ENCODE results near the gene GRAMD2A. TPM values are rescaled to one million over a fixed set of nuclear protein-coding genes. Genes with fewer than 3 reads are reported as not detected.

The GRAMD2A gene
- total RNA-seq, 4 donors from 2014 or later = 0.67 to 4.1 TPM; not detected in 2

- no peak for DNase-seq
- no peak overlapping the region for H3K27ac ChIP-seq
- intact Hi-C loops (cut with DNase I; ENCODE audit: low total_unique reads) = no loop called here
These were observed 61.2 kb downstream of the GRAMD2A start for GRCh38 chr15:72136170-72137051.

GRCh38 chr15:72135719-72136118 is 61.9 kb downstream of the GRAMD2A start:
- intact Hi-C loops (cut with DNase I; ENCODE audit: low total_unique reads) = no loop called here
- H3K27ac ChIP-seq = no peak overlapping the region
- H3K27me3 ChIP-seq = no peaks in the 10 kb centered on the region
- no peaks in the 10 kb centered on the region for H3K36me3 ChIP-seq
- no peak for DNase-seq
- no peak for TF ChIP-seq CTCF (IDR thresholded peaks at IDR 0.05)
- no peak for TF ChIP-seq POLR2A (IDR thresholded peaks at IDR 0.05)
- no peaks in the 10 kb centered on the region for H3K9me3 ChIP-seq
- no peak overlapping the region for H3K4me3 ChIP-seq
- no peaks in the 10 kb centered on the region for H3K4me1 ChIP-seq

More at GRCh38 chr15:72136170-72137051, 61.2 kb downstream of the GRAMD2A start:
- TF ChIP-seq POLR2A (IDR thresholded peaks at IDR 0.05) (no peak), CTCF (IDR thresholded peaks at IDR 0.05) (no peak)
- H3K4me3 ChIP-seq = no peak overlapping the region
- no peaks in the 10 kb centered on the region for H3K9me3 ChIP-seq
- H3K36me3 ChIP-seq = no peaks in the 10 kb centered on the region
- no peaks in the 10 kb centered on the region for H3K4me1 ChIP-seq
- no peaks in the 10 kb centered on the region for H3K27me3 ChIP-seq

- no peak overlapping the region for H3K4me3 ChIP-seq
- no peaks in the 10 kb centered on the region for H3K4me1 ChIP-seq
- H3K27me3 ChIP-seq = no peaks in the 10 kb centered on the region
- no peaks in the 10 kb centered on the region for H3K36me3 ChIP-seq
- TF ChIP-seq POLR2A (IDR thresholded peaks at IDR 0.05) (no peak), CTCF (IDR thresholded peaks at IDR 0.05) (no peak)
- intact Hi-C loops (cut with DNase I; ENCODE audit: low total_unique reads) = no loop called here
- H3K9me3 ChIP-seq = no peaks in the 10 kb centered on the region
- no peak for DNase-seq
- H3K27ac ChIP-seq = no peak overlapping the region
These were observed 64.4 kb downstream of the GRAMD2A start for GRCh38 chr15:72133211-72133610.

- Histone ChIP-seq H3K36me3 (no peaks in the 10 kb centered on the region), H3K9me3 (no peaks in the 10 kb centered on the region), H3K4me3 (no peak overlapping the region), H3K27me3 (no peaks in the 10 kb centered on the region), H3K27ac (no peak overlapping the region), H3K4me1 (no peaks in the 10 kb centered on the region)
- intact Hi-C loops (cut with DNase I; ENCODE audit: low total_unique reads) = no loop called here
- TF ChIP-seq CTCF (IDR thresholded peaks at IDR 0.05) (no peak), POLR2A (IDR thresholded peaks at IDR 0.05) (no peak)
- no peak for DNase-seq
These were observed 65.7 kb downstream of the GRAMD2A start for GRCh38 chr15:72131922-72132321.

GRCh38 chr15:72130272-72130671 is 67.3 kb downstream of the GRAMD2A start:
- Histone ChIP-seq H3K27me3 (no peaks in the 10 kb centered on the region), H3K9me3 (no peaks in the 10 kb centered on the region), H3K27ac (no peak overlapping the region), H3K36me3 (no peaks in the 10 kb centered on the region), H3K4me1 (no peaks in the 10 kb centered on the region), H3K4me3 (no peak overlapping the region)
- TF ChIP-seq POLR2A (IDR thresholded peaks at IDR 0.05) = no peak
- no peak for TF ChIP-seq CTCF (IDR thresholded peaks at IDR 0.05)
- intact Hi-C loops (cut with DNase I; ENCODE audit: low total_unique reads) = no loop called here
- no peak for DNase-seq

Measured in uterus (tissue), 4 donors.